GM12872 (cell line): ENCODE measurements around the gene MARCHF6.

Experiments
- CTCF ChIP-seq: IDR thresholded peaks from 3 replicates; pipeline ENCODE4 v1.5.1; 2011; ENCODE audit warnings: low read depth, mild to moderate bottlenecking, low read length, moderate library complexity; ENCODE audit not compliant: insufficient read depth

Gene MARCHF6

DNA sequence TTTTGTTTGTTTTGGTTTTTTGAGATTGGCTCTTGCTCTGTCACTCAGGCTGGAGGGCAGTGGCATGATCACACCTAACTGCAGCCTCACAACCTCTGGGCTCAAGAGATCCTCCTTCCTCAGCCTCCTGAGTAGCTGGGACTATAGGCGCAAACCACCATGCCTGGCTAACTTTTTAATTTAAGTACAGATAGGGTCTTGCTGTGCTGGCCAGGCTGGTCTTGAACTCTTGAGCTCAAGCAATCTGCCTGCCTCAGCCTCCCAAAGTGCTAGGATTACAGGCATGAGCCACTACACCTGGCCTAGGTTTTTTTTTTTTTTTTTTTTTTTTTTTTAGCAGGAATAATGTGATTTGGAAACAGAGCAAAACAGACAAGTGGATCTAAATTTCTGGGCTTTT is 37.6 kb downstream of the MARCHF6 start:
- no peak for TF ChIP-seq CTCF

DNA sequence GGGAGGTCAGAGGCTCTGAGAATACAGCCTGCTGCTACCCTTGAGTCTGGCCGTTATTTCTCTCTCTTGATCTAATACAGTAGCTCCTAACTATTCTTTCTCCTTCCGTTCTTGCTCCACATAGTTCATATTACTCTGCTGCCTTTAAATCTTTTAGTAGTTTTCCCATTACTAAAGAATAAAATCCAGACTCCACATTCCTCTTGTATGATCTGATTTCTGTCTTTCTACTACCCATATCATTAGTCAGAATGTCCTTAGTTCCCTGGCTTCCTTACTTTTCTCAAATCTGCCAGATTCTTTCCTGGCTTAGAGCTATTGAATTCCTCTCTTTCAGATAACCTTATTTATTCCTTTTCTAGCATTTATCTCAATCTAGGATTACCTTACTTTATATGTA is 40.0 kb downstream of the MARCHF6 start:
- TF ChIP-seq CTCF: no peak

DNA sequence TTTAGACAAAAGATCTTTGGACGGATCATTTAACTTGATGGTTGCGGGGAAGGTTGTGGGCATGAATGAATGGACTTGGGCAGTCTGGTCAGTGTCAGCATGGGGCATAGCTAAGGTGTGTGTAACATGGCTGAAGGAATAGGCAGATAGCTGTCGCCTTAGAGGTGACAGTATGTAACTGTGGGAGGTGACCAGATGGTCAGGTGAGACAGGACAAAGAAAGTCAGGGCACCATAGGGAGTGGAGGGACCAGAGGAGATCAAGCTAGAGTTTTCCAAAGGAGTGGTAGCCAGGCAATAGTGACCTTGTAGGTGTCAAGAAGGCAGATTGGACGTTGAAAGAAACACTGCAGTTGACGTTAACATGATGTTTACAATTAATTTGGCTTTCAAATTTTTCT is 43.1 kb downstream of the MARCHF6 start:
- no peak for TF ChIP-seq CTCF

GRCh38 chr5:10399839-10400238 is 46.3 kb downstream of the MARCHF6 start:
- no peak for TF ChIP-seq CTCF

- no peak for TF ChIP-seq CTCF
Measured at GRCh38 chr5:10400411-10400810, 46.9 kb downstream of the MARCHF6 start.

DNA sequence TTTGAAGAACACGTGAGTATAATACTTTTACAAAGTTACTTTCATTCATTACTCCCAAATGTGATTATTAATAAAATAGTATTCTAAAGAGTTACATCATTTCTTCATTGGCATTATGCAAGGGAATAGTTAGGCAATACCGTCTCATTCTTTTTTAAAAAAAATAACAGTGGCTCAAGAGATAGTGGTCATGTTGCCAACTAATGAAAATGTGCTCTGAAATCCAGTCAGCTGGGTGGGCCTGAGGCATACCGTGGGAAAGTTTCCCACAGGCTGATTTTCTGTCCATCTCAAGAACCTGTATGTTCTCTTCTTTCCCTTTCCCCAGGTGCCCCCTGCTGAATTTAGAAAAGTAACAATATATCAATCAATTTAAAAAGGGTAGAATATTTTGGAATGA is 47.3 kb downstream of the MARCHF6 start:
- no peak for TF ChIP-seq CTCF

GRCh38 chr5:10401498-10401897 is 48.0 kb downstream of the MARCHF6 start:
- no peak for TF ChIP-seq CTCF
